ENCODE data around the gene BRF1.

BRF1 gene

GRCh38 chr14:105268736-105269354, 32.0 kb downstream of the BRF1 start:
- Histone ChIP-seq H3K4me3 (ENCODE audit: low read depth in 1 of 5, low read length in 5 of 5) (no peak overlapping the region), H3K27me3 (ENCODE audit: control insufficient read depth in 5 of 5, insufficient read depth in 4 of 5, low read length in 5 of 5) (no peaks in the 10 kb centered on the region), H3K27ac (ENCODE audit: low read depth, low read length) (no peak overlapping the region), H3K9ac (ENCODE audit: low read length in 5 of 5) (no peak overlapping the region), H3K36me3 (ENCODE audit: control insufficient read depth in 5 of 5, insufficient read depth in 5 of 5, low read length in 5 of 5) (peaks cover 0 to 33% (median 26%) of the 10 kb centered on the region in 5 donors), H3K4me1 (ENCODE audit: control insufficient read depth in 5 of 5, insufficient read depth in 5 of 5, low read length in 5 of 5) (peaks cover 0 to 21% (median 6%) of the 10 kb centered on the region in 5 donors), H3K9me3 (ENCODE audit: control insufficient read depth in 5 of 5, low read length in 5 of 5) (no peaks in the 10 kb centered on the region)

- Histone ChIP-seq H3K4me3 (ENCODE audit: low read depth in 1 of 5, low read length in 5 of 5) (no peak overlapping the region), H3K9me3 (ENCODE audit: control insufficient read depth in 5 of 5, low read length in 5 of 5) (no peaks in the 10 kb centered on the region), H3K27ac (ENCODE audit: low read depth, low read length) (no peak overlapping the region), H3K9ac (ENCODE audit: low read length in 5 of 5) (no peak overlapping the region), H3K36me3 (ENCODE audit: control insufficient read depth in 5 of 5, insufficient read depth in 5 of 5, low read length in 5 of 5) (peaks cover 0 to 33% (median 26%) of the 10 kb centered on the region in 5 donors), H3K4me1 (ENCODE audit: control insufficient read depth in 5 of 5, insufficient read depth in 5 of 5, low read length in 5 of 5) (peaks cover 0 to 16% (median 6%) of the 10 kb centered on the region in 5 donors), H3K27me3 (ENCODE audit: control insufficient read depth in 5 of 5, insufficient read depth in 4 of 5, low read length in 5 of 5) (no peaks in the 10 kb centered on the region)
These were observed 32.8 kb downstream of the BRF1 start for GRCh38 chr14:105267820-105268548.

GRCh38 chr14:105261781-105262180, 39.0 kb downstream of the BRF1 start:
- Histone ChIP-seq H3K9ac (ENCODE audit: low read length in 5 of 5) (no peak overlapping the region), H3K4me3 (ENCODE audit: low read depth in 1 of 5, low read length in 5 of 5) (no peak overlapping the region), H3K9me3 (ENCODE audit: control insufficient read depth in 5 of 5, low read length in 5 of 5) (no peaks in the 10 kb centered on the region), H3K36me3 (ENCODE audit: control insufficient read depth in 5 of 5, insufficient read depth in 5 of 5, low read length in 5 of 5) (peaks cover 0 to 40% (median 20%) of the 10 kb centered on the region in 5 donors), H3K27me3 (ENCODE audit: control insufficient read depth in 5 of 5, insufficient read depth in 4 of 5, low read length in 5 of 5) (no peaks in the 10 kb centered on the region), H3K27ac (ENCODE audit: low read depth, low read length) (no peak overlapping the region), H3K4me1 (ENCODE audit: control insufficient read depth in 5 of 5, insufficient read depth in 5 of 5, low read length in 5 of 5) (no peaks in the 10 kb centered on the region)

GRCh38 chr14:105260959-105261358, 39.8 kb downstream of the BRF1 start:
- no peak overlapping the region for H3K27ac ChIP-seq (ENCODE audit: low read depth, low read length)
- H3K9ac ChIP-seq (ENCODE audit: low read length in 5 of 5) = no peak overlapping the region
- H3K36me3 ChIP-seq (ENCODE audit: control insufficient read depth in 5 of 5, insufficient read depth in 5 of 5, low read length in 5 of 5) = peaks cover 0 to 43% (median 27%) of the 10 kb centered on the region in 5 donors
- no peak overlapping the region for H3K4me3 ChIP-seq (ENCODE audit: low read depth in 1 of 5, low read length in 5 of 5)
- no peaks in the 10 kb centered on the region for H3K4me1 ChIP-seq (ENCODE audit: control insufficient read depth in 5 of 5, insufficient read depth in 5 of 5, low read length in 5 of 5)
- H3K27me3 ChIP-seq (ENCODE audit: control insufficient read depth in 5 of 5, insufficient read depth in 4 of 5, low read length in 5 of 5) = no peaks in the 10 kb centered on the region
- H3K9me3 ChIP-seq (ENCODE audit: control insufficient read depth in 5 of 5, low read length in 5 of 5) = no peaks in the 10 kb centered on the region

GRCh38 chr14:105258846-105259245, 42.0 kb downstream of the BRF1 start:
- Histone ChIP-seq H3K9me3 (ENCODE audit: control insufficient read depth in 5 of 5, low read length in 5 of 5) (no peaks in the 10 kb centered on the region), H3K4me3 (ENCODE audit: low read depth in 1 of 5, low read length in 5 of 5) (no peak overlapping the region), H3K36me3 (ENCODE audit: control insufficient read depth in 5 of 5, insufficient read depth in 5 of 5, low read length in 5 of 5) (peaks cover 0 to 53% (median 34%) of the 10 kb centered on the region in 5 donors), H3K9ac (ENCODE audit: low read length in 5 of 5) (no peak overlapping the region), H3K27me3 (ENCODE audit: control insufficient read depth in 5 of 5, insufficient read depth in 4 of 5, low read length in 5 of 5) (no peaks in the 10 kb centered on the region), H3K27ac (ENCODE audit: low read depth, low read length) (no peak overlapping the region), H3K4me1 (ENCODE audit: control insufficient read depth in 5 of 5, insufficient read depth in 5 of 5, low read length in 5 of 5) (peaks cover 0 to 7% (median 0%) of the 10 kb centered on the region in 5 donors)

GRCh38 chr14:105257464-105257863, 43.3 kb downstream of the BRF1 start:
- Histone ChIP-seq H3K27ac (ENCODE audit: low read depth, low read length) (no peak overlapping the region), H3K9ac (ENCODE audit: low read length in 5 of 5) (no peak overlapping the region), H3K4me3 (ENCODE audit: low read depth in 1 of 5, low read length in 5 of 5) (no peak overlapping the region), H3K27me3 (ENCODE audit: control insufficient read depth in 5 of 5, insufficient read depth in 4 of 5, low read length in 5 of 5) (no peaks in the 10 kb centered on the region), H3K36me3 (ENCODE audit: control insufficient read depth in 5 of 5, insufficient read depth in 5 of 5, low read length in 5 of 5) (peaks cover 0 to 64% (median 38%) of the 10 kb centered on the region in 5 donors), H3K9me3 (ENCODE audit: control insufficient read depth in 5 of 5, low read length in 5 of 5) (no peaks in the 10 kb centered on the region), H3K4me1 (ENCODE audit: control insufficient read depth in 5 of 5, insufficient read depth in 5 of 5, low read length in 5 of 5) (peaks cover 0 to 7% (median 0%) of the 10 kb centered on the region in 5 donors)

- Histone ChIP-seq H3K4me1 (ENCODE audit: control insufficient read depth in 5 of 5, insufficient read depth in 5 of 5, low read length in 5 of 5) (peaks cover 0 to 7% (median under 1%) of the 10 kb centered on the region in 5 donors), H3K4me3 (ENCODE audit: low read depth in 1 of 5, low read length in 5 of 5) (no peak overlapping the region), H3K27me3 (ENCODE audit: control insufficient read depth in 5 of 5, insufficient read depth in 4 of 5, low read length in 5 of 5) (no peaks in the 10 kb centered on the region), H3K9ac (ENCODE audit: low read length in 5 of 5) (no peak overlapping the region), H3K9me3 (ENCODE audit: control insufficient read depth in 5 of 5, low read length in 5 of 5) (no peaks in the 10 kb centered on the region), H3K27ac (ENCODE audit: low read depth, low read length) (no peak overlapping the region), H3K36me3 (ENCODE audit: control insufficient read depth in 5 of 5, insufficient read depth in 5 of 5, low read length in 5 of 5) (peaks cover 0 to 65% (median 47%) of the 10 kb centered on the region in 5 donors)
These were observed 44.4 kb downstream of the BRF1 start for GRCh38 chr14:105256292-105256960.

- H3K27ac ChIP-seq (ENCODE audit: low read depth, low read length) = no peak overlapping the region
- H3K36me3 ChIP-seq (ENCODE audit: control insufficient read depth in 5 of 5, insufficient read depth in 5 of 5, low read length in 5 of 5) = peaks cover 0 to 69% (median 54%) of the 10 kb centered on the region in 5 donors
- H3K4me1 ChIP-seq (ENCODE audit: control insufficient read depth in 5 of 5, insufficient read depth in 5 of 5, low read length in 5 of 5) = peaks cover 4 to 20% (median 14%) of the 10 kb centered on the region in 5 donors
These were observed 45.7 kb downstream of the BRF1 start for GRCh38 chr14:105255021-105255507.

GRCh38 chr14:105253329-105253682, 47.5 kb downstream of the BRF1 start:
- Histone ChIP-seq H3K27me3 (ENCODE audit: control insufficient read depth in 5 of 5, insufficient read depth in 4 of 5, low read length in 5 of 5) (no peaks in the 10 kb centered on the region), H3K4me3 (ENCODE audit: low read depth in 1 of 5, low read length in 5 of 5) (no peak overlapping the region), H3K27ac (ENCODE audit: low read depth, low read length) (no peak overlapping the region), H3K9ac (ENCODE audit: low read length in 5 of 5) (no peak overlapping the region), H3K4me1 (ENCODE audit: control insufficient read depth in 5 of 5, insufficient read depth in 5 of 5, low read length in 5 of 5) (peaks cover 4 to 31% (median 25%) of the 10 kb centered on the region in 5 donors), H3K36me3 (ENCODE audit: control insufficient read depth in 5 of 5, insufficient read depth in 5 of 5, low read length in 5 of 5) (peaks cover 0 to 67% (median 54%) of the 10 kb centered on the region in 5 donors), H3K9me3 (ENCODE audit: control insufficient read depth in 5 of 5, low read length in 5 of 5) (no peaks in the 10 kb centered on the region)

More at GRCh38 chr14:105255021-105255507, 45.7 kb downstream of the BRF1 start:
- Histone ChIP-seq H3K9me3 (ENCODE audit: control insufficient read depth in 5 of 5, low read length in 5 of 5) (no peaks in the 10 kb centered on the region), H3K9ac (ENCODE audit: low read length in 5 of 5) (no peak overlapping the region), H3K4me3 (ENCODE audit: low read depth in 1 of 5, low read length in 5 of 5) (no peak overlapping the region), H3K27me3 (ENCODE audit: control insufficient read depth in 5 of 5, insufficient read depth in 4 of 5, low read length in 5 of 5) (no peaks in the 10 kb centered on the region)

All from subcutaneous abdominal adipose tissue (tissue), 5 donors.